HepG2 (cell line): Measurements from ENCODE around the gene NR2F1. TPM values are rescaled to one million over a fixed set of nuclear protein-coding genes. Genes with fewer than 3 reads are reported as not detected.

ENCODE experiments used
- ATAC-seq: fragments of 200-7000 bp; cut with Tn5 transposase; 3 replicates; pipeline ENCODE4 v1.9.1; 2020; ENCODE audit warnings: mild to moderate bottlenecking, moderate library complexity
- BruUV-seq: library from RNA; stranded (reverse); fragments of 400-500 nt; replicated peaks from 2 replicates; lab custom pipeline; 2021; lab: Mats Ljungman, UMichigan
- CTCF ChIA-PET: fragments of 300-600 bp; formaldehyde crosslinking; extraction: SDS; loops from one replicate; lab custom pipeline; 2021; ENCODE audit warnings: low total read pairs, inconsistent platforms, low intra/inter-chr PET ratio; lab: Yijun Ruan, JAX
- POLR2A ChIA-PET: fragments of 350-600 bp; sonication (Branson Sonifier 250); formaldehyde crosslinking; loops from one replicate; lab custom pipeline; 2020; ENCODE audit warnings: antibody characterized with exemption, inconsistent platforms; lab: Yijun Ruan, JAX
- DNase-seq: peaks from one replicate; pipeline ENCODE4 v3.0.0-alpha.2; 2015; ENCODE audit warnings: low spot score
- FAIRE-seq: peaks from 3 replicates; lab custom pipeline; 2011; peaks lifted over from hg19 to GRCh38; lab: Jason Lieb, UNC
- H2AFZ ChIP-seq: one replicate; pipeline ENCODE4 v1.6.1; 2011; ENCODE audit warnings: low read length, inconsistent platforms
- H3K27ac ChIP-seq: fragments of 300-600 bp; 3 replicates; pipeline ENCODE4 v1.8.0; 2011; ENCODE audit warnings: mixed run types, mild to moderate bottlenecking, mixed read lengths, low read length, inconsistent platforms; ENCODE audit not compliant: insufficient read depth; ENCODE audit errors: extremely low read length
- H3K27me3 ChIP-seq, 2 experiments: fragments of 200-600 bp in 1 of 2; 2 replicates in 1 of 2; 3 replicates in 1 of 2; pipeline versions ENCODE4 v1.6.0 to v1.8.0; 2011; ENCODE audit warnings: low read length in 2 of 2, mild to moderate bottlenecking in 2 of 2, moderate library complexity in 2 of 2, inconsistent platforms in 1 of 2; ENCODE audit not compliant: insufficient read depth in 2 of 2, control insufficient read depth in 1 of 2
- H3K36me3 ChIP-seq, 2 experiments: fragments of 200-600 bp in 1 of 2; replicated peaks in 1 of 2; 2 replicates in 1 of 2; 3 replicates in 1 of 2; pipeline versions ENCODE4 v1.5.1 to v1.8.0; 2011; ENCODE audit warnings: low read length in 2 of 2, inconsistent platforms in 1 of 2; ENCODE audit not compliant: insufficient read depth in 2 of 2, control insufficient read depth in 1 of 2
- H3K4me1 ChIP-seq: 2 replicates; pipeline ENCODE4 v1.5.1; 2012; ENCODE audit warnings: low read length, inconsistent platforms; ENCODE audit not compliant: insufficient read depth
- H3K4me2 ChIP-seq: 2 replicates; pipeline ENCODE4 v1.6.0; 2011; ENCODE audit warnings: low read depth, low read length, inconsistent platforms
- H3K4me3 ChIP-seq, 3 experiments: fragments of 200-600 bp in 1 of 3; sonication (generic), shearing (Covaris generic) in 1 of 3; replicated peaks in 1 of 3; 2 replicates each; pipeline ENCODE4 v1.5.1; 2011 to 2016; ENCODE audit warnings: low read length in 3 of 3, inconsistent platforms in 2 of 3, low read depth in 2 of 3, mild to moderate bottlenecking in 2 of 3, control low read depth in 1 of 3, mixed read lengths in 1 of 3; ENCODE audit not compliant: insufficient read depth in 1 of 3
- H3K79me2 ChIP-seq: one replicate; pipeline ENCODE4 v1.6.1; 2011; ENCODE audit warnings: low read length, inconsistent platforms; ENCODE audit not compliant: insufficient read depth
- H3K9ac ChIP-seq: 2 replicates; pipeline ENCODE4 v1.6.0; 2011; ENCODE audit warnings: mild to moderate bottlenecking, low read depth, low read length, inconsistent platforms; ENCODE audit not compliant: insufficient read depth
- H3K9me3 ChIP-seq: 2 replicates; pipeline ENCODE4 v1.5.1; 2012; ENCODE audit warnings: mild to moderate bottlenecking, low read length
- H4K20me1 ChIP-seq: 2 replicates; pipeline ENCODE4 v1.6.0; 2011; ENCODE audit warnings: inconsistent platforms, mild to moderate bottlenecking, low read length, moderate library complexity; ENCODE audit not compliant: insufficient read depth
- CEBPB ChIP-seq: IDR thresholded peaks from 2 replicates; pipeline ENCODE4 v1.6.1; 2011; ENCODE audit warnings: low read depth, low read length, improper control_type of control experiment, borderline replicate concordance
- HDAC6 ChIP-seq: fragments of 200-600 bp; sonication (generic); IDR thresholded peaks from 2 replicates; pipeline ENCODE4 v1.7.0; 2017; ENCODE audit warnings: mild to moderate bottlenecking, antibody characterized with exemption, low read length, low read depth
- IRX3 ChIP-seq: sonication (generic); formaldehyde crosslinking; IDR thresholded peaks from 2 replicates; pipeline ENCODE4 v1.8.1; 2023; ENCODE audit warnings: mild to moderate bottlenecking, low read depth, missing genetic modification reagents, borderline replicate concordance
- POLR2AphosphoS2 ChIP-seq: IDR thresholded peaks from 2 replicates; pipeline ENCODE4 v1.6.1; 2011; ENCODE audit warnings: low read depth, low read length, improper control_type of control experiment
- RARG ChIP-seq: sonication (generic); formaldehyde crosslinking; IDR thresholded peaks from 2 replicates; pipeline ENCODE4 v1.4.0; 2020; ENCODE audit warnings: low read depth, mild to moderate bottlenecking, missing genetic modification reagents
- RFX1 ChIP-seq: fragments of 450-650 bp; IDR thresholded peaks from 2 replicates; pipeline ENCODE4 v1.6.1; 2017
- RFX3 ChIP-seq: IDR thresholded peaks from 2 replicates; pipeline ENCODE4 v1.6.1; 2016; ENCODE audit warnings: missing biosample characterization, missing genetic modification reagents
- RFX5 ChIP-seq: IDR thresholded peaks from 2 replicates; pipeline ENCODE4 v1.6.1; 2011; ENCODE audit warnings: low read depth, low read length, improper control_type of control experiment
- ZBTB42 ChIP-seq: sonication (generic); formaldehyde crosslinking; IDR thresholded peaks from 2 replicates; pipeline ENCODE4 v1.5.0; 2020; ENCODE audit warnings: mild to moderate bottlenecking, missing genetic modification reagents
- ZNF329 ChIP-seq: sonication (generic); formaldehyde crosslinking; IDR thresholded peaks from 2 replicates; pipeline ENCODE4 v1.9.0; 2021; ENCODE audit warnings: low read depth, mild to moderate bottlenecking, missing genetic modification reagents
- ZNF569 ChIP-seq: sonication (generic); formaldehyde crosslinking; IDR thresholded peaks from 2 replicates; pipeline ENCODE4 v1.5.0; 2020; ENCODE audit warnings: mild to moderate bottlenecking, missing genetic modification reagents, moderate library complexity, borderline replicate concordance
- ZNF670 ChIP-seq: sonication (generic); formaldehyde crosslinking; IDR thresholded peaks from 2 replicates; pipeline ENCODE4 v1.8.0; 2022; ENCODE audit warnings: mild to moderate bottlenecking, missing genetic modification reagents, borderline replicate concordance
- WGBS: methylation state at CpG from one replicate; pipeline ENCODE4 v1.1.6; 2017; ENCODE audit warnings: low lambda C conversion rate; 5-methylcytosine and 5-hydroxymethylcytosine counted together
- in situ Hi-C: cut with HindIII; loops from 2 replicates; pipeline ENCODE4 v1.10.0; 2017; ENCODE audit warnings: low pct_unique_long_range_greater_than_20kb; ENCODE audit not compliant: extremely low pct_ligation_motif_present
- intact Hi-C: fragments of 100-400 bp; cut with micrococcal nuclease; formaldehyde crosslinking; loops from one replicate; pipeline ENCODE4 v1.10.0; 2022; ENCODE audit not compliant: unreplicated experiment
- polyA plus RNA-seq, 8 experiments: library from polyadenylated mRNA; depleted of rRNA in 3 of 8; stranded (reverse) in 7 of 8; unstranded in 1 of 8; fragments of >200 nt; fragmentation: Illumina TruSeq in 4 of 8; extraction: Trizol in 4 of 8; gene quantifications; 2 replicates each; pipeline versions ENCODE4 v1.2.1 to v1.2.3, GENCODE V29; 2011 to 2016; ENCODE audit warnings: low read depth in 4 of 8, missing spikeins in 1 of 8, mixed read lengths in 1 of 8; ENCODE audit not compliant: insufficient read depth in 1 of 8
- total RNA-seq, 5 experiments: library from RNA; depleted of rRNA; stranded (reverse); fragments of >200 nt; fragmentation: Illumina TruSeq; extraction: Trizol; gene quantifications; 2 replicates each; pipeline ENCODE4 v1.2.3, GENCODE V29; 2016; ENCODE audit warnings: low read depth in 1 of 5
- TF ChIP-seq, protein P1 (sequence below): sonication (generic); formaldehyde crosslinking; IDR thresholded peaks from 2 replicates; pipeline ENCODE4 v1.4.0; 2020; ENCODE audit warnings: mild to moderate bottlenecking, missing genetic modification reagents
- TF ChIP-seq, protein P2 (sequence below): sonication (generic); formaldehyde crosslinking; IDR thresholded peaks from 2 replicates; pipeline ENCODE4 v1.8.1; 2023; ENCODE audit warnings: mild to moderate bottlenecking, missing genetic modification reagents

Gene NR2F1
- total and polyA plus RNA-seq, 2 of the 13 experiments (the other 11 are each of a cell fraction or from before 2014, with no cell fraction given): 17.1 to 59.7 TPM

DNA sequence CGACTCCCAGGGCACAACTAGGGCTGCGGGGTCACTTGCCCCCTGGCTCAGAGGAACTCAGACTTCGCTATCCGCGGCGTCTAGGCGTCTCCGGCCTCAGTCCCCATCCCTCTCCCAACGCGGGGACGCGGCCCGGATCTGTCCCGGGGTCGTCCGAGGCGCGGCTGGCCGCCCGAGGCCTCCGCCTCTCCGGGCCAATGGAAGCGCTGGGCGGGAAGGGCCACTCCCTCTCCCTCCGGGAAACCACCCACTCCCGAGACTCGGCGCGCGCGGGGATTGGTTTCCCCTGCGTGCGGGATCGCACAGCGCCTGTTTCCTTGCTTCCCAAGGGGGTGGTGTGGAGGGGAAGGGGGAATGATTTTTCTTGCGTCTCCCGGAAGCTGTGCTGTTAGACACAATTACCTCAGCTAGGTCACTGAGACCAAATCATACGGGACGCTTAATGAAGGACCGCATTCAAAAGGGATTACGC lies 38.3 kb downstream of the NR2F1 start (continued):
- TF ChIP-seq, protein P1, sequence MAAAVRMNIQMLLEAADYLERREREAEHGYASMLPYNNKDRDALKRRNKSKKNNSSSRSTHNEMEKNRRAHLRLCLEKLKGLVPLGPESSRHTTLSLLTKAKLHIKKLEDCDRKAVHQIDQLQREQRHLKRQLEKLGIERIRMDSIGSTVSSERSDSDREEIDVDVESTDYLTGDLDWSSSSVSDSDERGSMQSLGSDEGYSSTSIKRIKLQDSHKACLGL (CRISPR knock-in tag): 0 out of 2 replicates have a peak, but pooled peaks have one; percentile 41
- no peak for TF ChIP-seq ZBTB42 (CRISPR knock-in tag)
- TF ChIP-seq, protein P2, sequence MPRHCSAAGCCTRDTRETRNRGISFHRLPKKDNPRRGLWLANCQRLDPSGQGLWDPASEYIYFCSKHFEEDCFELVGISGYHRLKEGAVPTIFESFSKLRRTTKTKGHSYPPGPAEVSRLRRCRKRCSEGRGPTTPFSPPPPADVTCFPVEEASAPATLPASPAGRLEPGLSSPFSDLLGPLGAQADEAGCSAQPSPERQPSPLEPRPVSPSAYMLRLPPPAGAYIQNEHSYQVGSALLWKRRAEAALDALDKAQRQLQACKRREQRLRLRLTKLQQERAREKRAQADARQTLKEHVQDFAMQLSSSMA: no peak

DNA sequence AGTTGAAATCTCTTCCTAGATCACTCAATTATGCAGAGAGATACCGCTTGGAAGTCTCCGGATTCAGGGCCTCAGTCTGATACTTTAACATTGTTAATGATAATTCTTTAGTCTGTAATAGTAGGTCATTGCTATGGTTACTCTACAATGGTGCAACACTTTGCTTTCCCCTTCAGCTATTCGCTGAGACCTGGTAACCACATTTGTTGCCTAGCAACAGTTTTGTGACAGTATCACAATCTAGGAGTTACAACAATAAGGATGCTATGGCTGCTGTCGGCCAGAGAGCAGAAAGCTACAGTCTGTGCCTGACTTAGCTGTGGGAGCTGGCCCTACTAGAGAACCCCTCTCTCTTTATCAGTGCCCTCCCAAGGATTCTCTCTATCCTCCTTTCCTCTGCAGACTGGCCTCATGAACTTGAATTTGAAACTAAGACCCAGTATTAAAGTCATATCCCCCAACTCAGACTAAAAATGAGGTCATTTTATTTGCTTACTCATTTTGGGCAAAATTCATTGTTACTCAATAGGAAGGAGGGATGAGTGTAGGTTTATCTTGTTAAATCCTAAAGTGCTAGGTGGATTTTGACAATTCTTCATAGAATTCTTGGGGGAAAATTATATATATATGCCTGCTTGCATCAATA lies 39.3 kb downstream of the NR2F1 start:
- H3K9me3 ChIP-seq: no peaks in the 10 kb centered on the region
- BruUV-seq: no TSS peak
- FAIRE-seq (no peak), ATAC-seq (peak; percentile 7; the same call in 2 of the 3 replicates), DNase-seq (peak; percentile 46)
- H3K27me3 ChIP-seq: no peaks in the 10 kb centered on the region
- intact Hi-C loops (loop anchor here (5.0 kb wide), 2 partner anchors 95 to 175 kb away; no protein-coding TSS in a partner anchor), in situ Hi-C loops (no loop called here)
- no peaks in the 10 kb centered on the region for H3K79me2 ChIP-seq
- peak overlapping the region in 1 of 3 experiments; percentile 81; a peak in 2 of 6 replicates for H3K4me3 ChIP-seq
- no peak overlapping the region for H2AFZ ChIP-seq
- no peak overlapping the region for H3K9ac ChIP-seq
- H3K27ac ChIP-seq: no peak overlapping the region
- H3K4me2 ChIP-seq: peak overlapping the region; percentile 83; the same call in 1 of the 2 replicates
- no peaks in the 10 kb centered on the region for H3K36me3 ChIP-seq
- H3K4me1 ChIP-seq: peaks cover 6% of the 10 kb centered on the region
- POLR2A ChIA-PET: interaction anchor here (1.0 kb wide), 1 partner anchor 39 kb away, joined by 3 read pairs; the partner anchor contains the start of gene NR2F1
- no peak for TF ChIP-seq ZNF569 (CRISPR knock-in tag)
- peak; percentile 76 for TF ChIP-seq RFX1
- TF ChIP-seq CEBPB: peak; percentile 76
- TF ChIP-seq HDAC6: no peak
- TF ChIP-seq RARG (CRISPR knock-in tag): no peak
- TF ChIP-seq ZNF329 (CRISPR knock-in tag): no peak
- no peak for TF ChIP-seq IRX3
- no peak for TF ChIP-seq ZNF670 (CRISPR knock-in tag)
- TF ChIP-seq RFX3 (CRISPR knock-in tag): peak; percentile 57; the same call in 1 of the 2 replicates
- no peak for TF ChIP-seq POLR2AphosphoS2
- 0 out of 2 replicates have a peak, but pooled peaks have one; percentile 56 for TF ChIP-seq RFX5
- TF ChIP-seq, all 625 proteins: peak for 4
- H4K20me1 ChIP-seq: no peaks in the 10 kb centered on the region
- 56% methylated on average over 4 of the region's 4 CpGs for whole genome bisulfite sequencing
- CTCF ChIA-PET: no interaction called here
